ENCODE data around the gene PLD5.
"Not testable (repeated sequence)": the region's sequence is repeated elsewhere in the genome, so short reads cannot be mapped to it uniquely, and the experiment has no call there.

PLD5 gene

GRCh38 chr1:242206994-242207393 lies 317.5 kb downstream of the PLD5 start:
- DNase-seq: no peak

- no peak for DNase-seq
Measured at GRCh38 chr1:242205622-242206489, 318.6 kb downstream of the PLD5 start.

- DNase-seq: no peak
Measured at GRCh38 chr1:242203262-242203661, 321.2 kb downstream of the PLD5 start.

GRCh38 chr1:242201090-242201489 lies 323.4 kb downstream of the PLD5 start:
- DNase-seq: no peak

GRCh38 chr1:242199776-242200458 lies 324.6 kb downstream of the PLD5 start:
- DNase-seq: no peak

GRCh38 chr1:242197907-242198820 lies 326.3 kb downstream of the PLD5 start:
- DNase-seq: no peak

- DNase-seq: no peak
Measured at GRCh38 chr1:242196914-242197313, 327.6 kb downstream of the PLD5 start.

- no peak for DNase-seq
Measured at GRCh38 chr1:242196101-242196500, 328.4 kb downstream of the PLD5 start.

- DNase-seq: no peak
Measured at GRCh38 chr1:242189591-242189990, 334.9 kb downstream of the PLD5 start.

GRCh38 chr1:242187816-242188215 lies 336.7 kb downstream of the PLD5 start:
- DNase-seq: no peak

- no peak for DNase-seq
Measured at GRCh38 chr1:242187171-242187570, 337.3 kb downstream of the PLD5 start.

- DNase-seq: peak; percentile 57
Measured at GRCh38 chr1:242185731-242186130, 338.8 kb downstream of the PLD5 start.

GRCh38 chr1:242184955-242185354 lies 339.5 kb downstream of the PLD5 start:
- no peak for DNase-seq

GRCh38 chr1:242179767-242180166 lies 344.7 kb downstream of the PLD5 start:
- DNase-seq: not testable (repeated sequence)

GRCh38 chr1:242178924-242179708 lies 345.4 kb downstream of the PLD5 start:
- DNase-seq: peak; percentile 24

GRCh38 chr1:242178436-242178835 lies 346.1 kb downstream of the PLD5 start:
- no peak for DNase-seq

GRCh38 chr1:242162140-242162539 lies 362.4 kb downstream of the PLD5 start:
- DNase-seq: no peak

- no peak for DNase-seq
Measured at GRCh38 chr1:242147096-242147976, 377.2 kb downstream of the PLD5 start.

GRCh38 chr1:242146652-242147051 lies 377.8 kb downstream of the PLD5 start:
- DNase-seq: no peak

GRCh38 chr1:242140836-242141235 lies 383.7 kb downstream of the PLD5 start:
- no peak for DNase-seq

GRCh38 chr1:242139986-242140385 lies 384.5 kb downstream of the PLD5 start:
- DNase-seq: no peak
